OCI-LY7 (cell line): ENCODE results near the gene ARHGAP23. TPM values are rescaled to one million over a fixed set of nuclear protein-coding genes. Genes with fewer than 3 reads are reported as not detected.
"Not testable (repeated sequence)": the region's sequence is repeated elsewhere in the genome, so short reads cannot be mapped to it uniquely, and the experiment has no call there.

Source experiments
- BruUV-seq: library from RNA; stranded (reverse); fragments of 400-500 nt; replicated peaks from 2 replicates; lab custom pipeline; 2021; lab: Mats Ljungman, UMichigan
- CTCF ChIA-PET: fragments of 300-600 bp; sonication (Branson Sonifier 250); formaldehyde crosslinking; loops from one replicate; lab custom pipeline; 2022; ENCODE audit warnings: antibody characterized with exemption; ENCODE audit not compliant: unreplicated experiment; lab: Charles Lee
- POLR2A ChIA-PET: fragments of 300-600 bp; sonication (Branson Sonifier 250); formaldehyde crosslinking; loops from one replicate; lab custom pipeline; 2022; ENCODE audit warnings: antibody characterized with exemption; lab: Charles Lee
- DNase-seq: peaks from one replicate; pipeline ENCODE4 v3.0.0-alpha.2; 2015; ENCODE audit warnings: low spot score
- H2AFZ ChIP-seq: fragments of 200-600 bp; sonication (generic), shearing (Covaris generic); 2 replicates; pipeline ENCODE4 v1.6.1; 2014; ENCODE audit warnings: mild to moderate bottlenecking, antibody characterized with exemption, low read length, moderate library complexity
- H3K27ac ChIP-seq: fragments of 200-600 bp; sonication (generic); 2 replicates; pipeline ENCODE4 v1.5.1; 2014; ENCODE audit warnings: mixed run types, low read depth, mild to moderate bottlenecking, moderate library complexity, low read length, inconsistent platforms; ENCODE audit not compliant: poor library complexity, severe bottlenecking
- H3K36me3 ChIP-seq: fragments of 200-600 bp; sonication (generic); 2 replicates; pipeline ENCODE4 v1.6.1; 2014; ENCODE audit warnings: mild to moderate bottlenecking, antibody characterized with exemption, low read length, moderate library complexity, mixed read lengths; ENCODE audit not compliant: insufficient read depth
- H3K4me1 ChIP-seq: fragments of 200-600 bp; sonication (generic); 2 replicates; pipeline ENCODE4 v1.5.1; 2014; ENCODE audit warnings: mild to moderate bottlenecking, low read length; ENCODE audit not compliant: insufficient read depth, poor library complexity, severe bottlenecking
- H3K4me2 ChIP-seq: fragments of 200-600 bp; sonication (generic); 2 replicates; pipeline ENCODE4 v1.6.1; 2014; ENCODE audit warnings: mild to moderate bottlenecking, low read length
- H3K4me3 ChIP-seq: fragments of 200-600 bp; sonication (generic); 2 replicates; pipeline ENCODE4 v1.5.1; 2014; ENCODE audit warnings: mild to moderate bottlenecking, low read depth, low read length; ENCODE audit not compliant: poor library complexity, severe bottlenecking
- H3K79me2 ChIP-seq: fragments of 200-600 bp; sonication (generic); 2 replicates; pipeline ENCODE4 v1.6.1; 2016; ENCODE audit warnings: low read depth, mild to moderate bottlenecking, low read length, moderate library complexity, mixed read lengths; ENCODE audit not compliant: insufficient read depth
- H3K9me2 ChIP-seq: fragments of 200-600 bp; sonication (generic); 2 replicates; pipeline ENCODE4 v1.6.1; 2016; ENCODE audit warnings: mild to moderate bottlenecking, low read length, mixed read lengths; ENCODE audit not compliant: insufficient read depth
- H3K9me3 ChIP-seq: fragments of 200-600 bp; sonication (generic); 2 replicates; pipeline ENCODE4 v1.6.1; 2014; ENCODE audit warnings: mild to moderate bottlenecking, mixed run types, low read length, mixed read lengths
- H4K20me1 ChIP-seq: fragments of 200-600 bp; sonication (generic); 2 replicates; pipeline ENCODE4 v1.6.1; 2014; ENCODE audit warnings: mild to moderate bottlenecking, antibody characterized with exemption, low read length, moderate library complexity, mixed read lengths; ENCODE audit not compliant: insufficient read depth
- EZH2phosphoT487 ChIP-seq: fragments of 200-600 bp; sonication (generic); IDR thresholded peaks from 2 replicates; pipeline ENCODE4 v1.6.1; 2018; ENCODE audit warnings: low read depth, borderline replicate concordance, mild to moderate bottlenecking, mixed run types, antibody characterized with exemption, low read length, moderate library complexity, mixed read lengths
- intact Hi-C: fragments of 100-400 bp; cut with micrococcal nuclease; formaldehyde crosslinking; loops from one replicate; pipeline ENCODE4 v1.10.0; 2022; ENCODE audit not compliant: unreplicated experiment
- total RNA-seq, 2 experiments: library from RNA; depleted of rRNA in 1 of 2; stranded (reverse); fragments of >200 nt in 1 of 2; shearing (Covaris generic) in 1 of 2; gene quantifications; 2 replicates each; pipeline ENCODE4 v1.2.3, GENCODE V29; 2014 to 2022
- TF ChIP-seq, protein P1 (sequence below): fragments of 200-600 bp; sonication (generic); conservative IDR thresholded peaks from 2 replicates; pipeline ENCODE4 v1.5.1; 2014; ENCODE audit warnings: mild to moderate bottlenecking, antibody characterized with exemption, low read length, moderate library complexity, mixed read lengths

ARHGAP23 gene
- total RNA-seq, 2 experiments from 2014 or later: 16.3 to 18.6 TPM

GRCh38 chr17:38467491-38467890 is 39.2 kb downstream of the ARHGAP23 start:
- CTCF ChIA-PET: no interaction called here
- no TSS peak for BruUV-seq
- Histone ChIP-seq H3K79me2 (no peaks in the 10 kb centered on the region), H4K20me1 (no peaks in the 10 kb centered on the region), H3K9me2 (no peaks in the 10 kb centered on the region), H3K27ac (no peak overlapping the region), H3K4me2 (no peak overlapping the region), H3K4me1 (no peaks in the 10 kb centered on the region), H3K9me3 (no peaks in the 10 kb centered on the region), H2AFZ (no peak overlapping the region), H3K4me3 (no peak overlapping the region), H3K36me3 (no peaks in the 10 kb centered on the region)
- POLR2A ChIA-PET: no interaction called here
- intact Hi-C loops: no loop called here
- DNase-seq: no peak
- TF ChIP-seq EZH2phosphoT487: no peak
- TF ChIP-seq, protein P1, sequence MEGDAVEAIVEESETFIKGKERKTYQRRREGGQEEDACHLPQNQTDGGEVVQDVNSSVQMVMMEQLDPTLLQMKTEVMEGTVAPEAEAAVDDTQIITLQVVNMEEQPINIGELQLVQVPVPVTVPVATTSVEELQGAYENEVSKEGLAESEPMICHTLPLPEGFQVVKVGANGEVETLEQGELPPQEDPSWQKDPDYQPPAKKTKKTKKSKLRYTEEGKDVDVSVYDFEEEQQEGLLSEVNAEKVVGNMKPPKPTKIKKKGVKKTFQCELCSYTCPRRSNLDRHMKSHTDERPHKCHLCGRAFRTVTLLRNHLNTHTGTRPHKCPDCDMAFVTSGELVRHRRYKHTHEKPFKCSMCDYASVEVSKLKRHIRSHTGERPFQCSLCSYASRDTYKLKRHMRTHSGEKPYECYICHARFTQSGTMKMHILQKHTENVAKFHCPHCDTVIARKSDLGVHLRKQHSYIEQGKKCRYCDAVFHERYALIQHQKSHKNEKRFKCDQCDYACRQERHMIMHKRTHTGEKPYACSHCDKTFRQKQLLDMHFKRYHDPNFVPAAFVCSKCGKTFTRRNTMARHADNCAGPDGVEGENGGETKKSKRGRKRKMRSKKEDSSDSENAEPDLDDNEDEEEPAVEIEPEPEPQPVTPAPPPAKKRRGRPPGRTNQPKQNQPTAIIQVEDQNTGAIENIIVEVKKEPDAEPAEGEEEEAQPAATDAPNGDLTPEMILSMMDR: no peak

DNA sequence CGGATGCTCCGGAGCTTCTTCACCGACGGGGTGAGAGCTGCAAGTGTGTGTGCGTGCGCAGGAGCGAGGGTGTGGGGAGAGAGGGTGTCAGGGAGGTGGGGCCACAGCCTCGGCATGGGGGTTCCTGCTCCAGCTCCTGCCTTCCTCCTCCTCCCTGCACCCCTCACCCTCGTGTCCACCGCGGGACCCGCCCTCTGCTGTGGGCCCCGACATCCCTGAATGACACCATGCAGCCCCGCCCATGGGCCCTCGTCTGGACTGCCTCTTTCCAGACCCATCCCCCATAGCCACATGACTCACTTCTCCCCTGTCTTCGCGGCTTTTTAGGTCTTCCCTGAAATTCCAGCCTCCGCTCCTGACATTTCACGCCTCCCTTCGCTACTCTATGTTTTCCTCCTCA is 41.6 kb downstream of the ARHGAP23 start:
- ChIA-PET CTCF (no interaction called here), POLR2A (no interaction called here)
- H3K9me3 ChIP-seq: no peaks in the 10 kb centered on the region
- H2AFZ ChIP-seq: no peak overlapping the region
- no peaks in the 10 kb centered on the region for H3K36me3 ChIP-seq
- no peak overlapping the region for H3K4me2 ChIP-seq
- TF ChIP-seq EZH2phosphoT487: no peak
- H3K27ac ChIP-seq: no peak overlapping the region
- intact Hi-C loops: no loop called here
- H3K9me2 ChIP-seq: no peaks in the 10 kb centered on the region
- no peak for DNase-seq
- no peaks in the 10 kb centered on the region for H3K79me2 ChIP-seq
- H3K4me3 ChIP-seq: no peak overlapping the region
- no TSS peak for BruUV-seq
- H4K20me1 ChIP-seq: no peaks in the 10 kb centered on the region
- no peaks in the 10 kb centered on the region for H3K4me1 ChIP-seq

DNA sequence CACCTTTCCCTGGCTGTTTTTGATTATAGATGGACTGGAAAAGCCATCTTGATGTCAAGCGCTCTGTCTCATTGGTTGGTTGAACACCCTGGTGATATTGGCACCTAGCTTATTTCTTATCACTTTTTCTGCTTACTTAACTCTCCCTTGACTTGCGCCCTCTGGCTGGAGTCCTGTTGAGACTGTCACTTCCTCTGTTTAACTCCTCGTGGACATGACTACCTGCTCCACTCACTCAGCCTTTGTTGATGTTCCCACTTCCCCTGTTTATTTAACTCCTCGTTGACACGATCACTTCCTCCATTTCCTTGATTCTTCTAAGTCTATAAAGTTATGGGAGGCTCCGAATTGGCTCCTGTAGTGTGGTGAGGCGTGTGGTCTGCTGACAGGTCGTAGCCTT is 43.0 kb downstream of the ARHGAP23 start:
- H2AFZ ChIP-seq, DNase-seq, BruUV-seq, H3K27ac ChIP-seq, H3K4me1 ChIP-seq, H4K20me1 ChIP-seq, H3K79me2 ChIP-seq, H3K9me2 ChIP-seq, H3K4me3 ChIP-seq, intact Hi-C loops, H3K36me3 ChIP-seq, H3K4me2 ChIP-seq, H3K9me3 ChIP-seq, CTCF ChIA-PET, POLR2A ChIA-PET: not testable (repeated sequence)
- TF ChIP-seq, protein P1: peak; percentile 31
